T-helper 22 cell (primary cell): ENCODE results near the gene CLIC5.

Source experiments
- DNase-seq: peaks from one replicate; pipeline ENCODE4 v3.0.0-alpha.2; 2020; ENCODE audit warnings: low read depth

CLIC5 gene

GRCh38 chr6:45965007-45965406 is 50.7 kb downstream of the CLIC5 start:
- no peak for DNase-seq

- no peak for DNase-seq
Measured at GRCh38 chr6:45964300-45964699, 51.4 kb downstream of the CLIC5 start.

DNA sequence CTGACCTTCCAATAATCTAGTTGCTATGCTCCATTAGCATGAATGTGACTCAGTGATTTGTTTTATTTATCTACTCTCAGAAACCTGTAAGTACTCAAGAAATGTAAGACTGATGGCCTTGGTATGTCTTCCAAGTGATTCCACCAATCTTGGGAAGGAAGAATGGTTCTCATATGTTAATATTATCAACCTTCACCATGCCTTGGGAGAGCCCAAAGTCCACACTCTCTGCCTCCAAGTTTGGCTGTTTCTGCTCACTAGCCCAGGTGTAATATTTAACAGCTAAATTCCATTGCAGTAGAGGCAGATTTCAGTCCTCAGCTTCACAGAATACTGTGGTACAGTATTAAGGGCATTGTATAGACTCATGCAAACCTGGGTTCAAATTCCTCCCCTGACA is 51.8 kb downstream of the CLIC5 start:
- no peak for DNase-seq

DNA sequence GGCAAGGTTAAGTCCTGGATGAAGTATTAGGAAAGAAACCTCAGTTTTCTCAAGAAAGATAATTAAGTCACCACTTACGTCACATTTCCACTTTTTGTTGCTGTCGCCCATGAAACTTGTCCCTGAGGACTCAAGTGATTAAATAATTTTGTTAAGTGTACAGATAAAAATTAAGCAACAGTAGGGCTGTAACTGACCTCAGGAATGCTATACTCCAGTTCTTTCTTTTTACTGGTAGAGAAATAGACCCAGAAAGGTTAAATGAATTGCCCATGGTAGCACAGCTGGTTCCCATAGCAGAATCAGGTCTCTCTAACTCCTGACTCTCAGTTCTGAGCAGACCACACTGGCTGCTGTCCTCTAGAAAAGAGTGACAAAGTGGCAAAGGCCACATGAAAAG is 54.5 kb downstream of the CLIC5 start:
- no peak for DNase-seq

DNA sequence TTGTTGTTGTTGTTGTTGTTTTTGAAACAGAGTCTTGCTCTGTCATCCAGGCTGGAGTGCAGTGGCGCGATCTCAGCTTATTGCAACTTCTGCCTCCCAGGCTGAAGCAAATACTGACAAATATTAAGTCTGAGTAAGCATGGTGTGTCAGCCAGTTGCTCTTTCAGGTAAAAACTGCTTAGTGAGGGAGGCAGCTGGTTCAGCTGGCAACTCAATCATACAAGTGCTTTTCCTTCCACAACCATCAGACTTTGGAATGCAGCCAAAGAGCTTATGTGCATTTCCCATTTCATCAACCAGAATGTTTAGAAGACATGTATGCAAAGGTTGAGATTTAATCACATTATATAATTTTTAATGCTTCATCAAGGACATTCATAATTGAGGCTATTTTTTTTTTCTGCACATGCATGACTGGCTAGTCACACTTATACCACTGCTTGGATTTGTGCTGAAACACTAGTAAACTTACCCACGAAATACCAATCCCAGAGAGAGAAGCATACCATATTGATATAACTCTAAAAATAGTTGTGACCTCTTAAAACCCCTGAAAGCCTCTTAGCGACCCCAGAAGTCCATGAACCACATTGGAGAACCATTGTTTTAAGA is 56.0 kb downstream of the CLIC5 start:
- no peak for DNase-seq

GRCh38 chr6:45956663-45957062 is 59.0 kb downstream of the CLIC5 start:
- DNase-seq: no peak

DNA sequence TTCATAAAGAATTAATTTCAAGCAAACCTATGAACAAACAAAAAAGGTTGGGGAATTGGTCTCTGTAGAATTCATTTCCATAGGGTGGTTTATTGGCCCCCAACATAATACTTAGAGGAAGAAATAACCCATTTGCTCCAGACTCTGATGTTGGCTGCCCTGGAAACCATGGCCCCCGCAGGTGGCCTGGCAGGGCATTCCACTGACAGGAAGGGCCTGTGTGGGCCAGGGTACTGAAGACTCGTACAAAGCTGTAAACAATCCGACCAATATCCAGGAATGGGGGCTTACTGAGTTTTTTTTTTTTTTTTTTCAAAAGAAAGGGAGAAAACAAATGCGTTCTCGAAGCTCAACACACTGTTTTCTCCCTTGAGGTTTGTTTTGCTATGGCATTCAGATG is 59.5 kb downstream of the CLIC5 start:
- DNase-seq: no peak

- DNase-seq: no peak
Measured at GRCh38 chr6:45955597-45955996, 60.1 kb downstream of the CLIC5 start.

- no peak for DNase-seq
Measured at GRCh38 chr6:45952546-45952945, 63.1 kb downstream of the CLIC5 start.

DNA sequence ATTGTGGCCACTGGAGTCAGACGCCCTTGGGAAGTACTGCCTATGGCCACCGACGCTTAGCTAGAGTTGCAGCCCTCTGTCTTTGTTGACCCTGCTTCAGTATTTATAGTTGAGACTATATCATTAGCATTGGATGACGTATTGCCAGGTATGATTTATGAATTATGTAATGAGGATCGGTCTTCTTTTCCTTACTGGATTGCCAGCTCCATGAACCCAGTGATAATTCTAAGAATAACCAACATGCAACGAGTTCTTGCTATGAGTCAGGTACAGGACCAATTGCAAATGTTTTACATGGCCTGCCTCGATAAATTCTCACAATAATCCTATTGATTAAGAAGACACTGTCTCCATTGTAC is 63.5 kb downstream of the CLIC5 start:
- DNase-seq: no peak

GRCh38 chr6:45951321-45952167 is 64.1 kb downstream of the CLIC5 start:
- DNase-seq: no peak

DNA sequence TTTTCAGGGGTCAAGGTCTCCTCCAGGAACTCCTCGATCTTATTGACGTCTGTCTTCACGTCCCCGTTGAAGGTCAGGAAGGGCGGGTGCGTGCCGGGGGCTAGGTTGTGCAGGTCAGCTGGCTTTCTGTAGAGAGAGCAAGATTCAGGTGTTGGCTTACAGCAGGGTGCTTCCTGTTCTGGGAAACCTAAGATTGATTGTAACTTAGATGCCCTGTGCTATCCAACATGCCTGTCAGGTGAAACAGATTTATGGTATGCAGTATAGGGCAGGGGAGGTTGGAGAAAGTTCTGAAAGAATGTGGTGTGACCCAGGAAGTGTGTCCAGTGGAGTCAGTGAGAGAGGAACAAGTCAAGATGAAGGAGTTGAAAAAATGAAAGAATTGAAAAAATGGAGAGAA is 66.4 kb downstream of the CLIC5 start:
- no peak for DNase-seq

- no peak for DNase-seq
Measured at GRCh38 chr6:45947807-45948206, 67.9 kb downstream of the CLIC5 start.

- DNase-seq: no peak
Measured at GRCh38 chr6:45946887-45947286, 68.8 kb downstream of the CLIC5 start.

GRCh38 chr6:45946352-45946751 is 69.3 kb downstream of the CLIC5 start:
- DNase-seq: no peak

- no peak for DNase-seq
Measured at GRCh38 chr6:45942953-45943352, 72.7 kb downstream of the CLIC5 start.

- DNase-seq: no peak
Measured at GRCh38 chr6:45933855-45934254, 81.8 kb downstream of the CLIC5 start.

DNA sequence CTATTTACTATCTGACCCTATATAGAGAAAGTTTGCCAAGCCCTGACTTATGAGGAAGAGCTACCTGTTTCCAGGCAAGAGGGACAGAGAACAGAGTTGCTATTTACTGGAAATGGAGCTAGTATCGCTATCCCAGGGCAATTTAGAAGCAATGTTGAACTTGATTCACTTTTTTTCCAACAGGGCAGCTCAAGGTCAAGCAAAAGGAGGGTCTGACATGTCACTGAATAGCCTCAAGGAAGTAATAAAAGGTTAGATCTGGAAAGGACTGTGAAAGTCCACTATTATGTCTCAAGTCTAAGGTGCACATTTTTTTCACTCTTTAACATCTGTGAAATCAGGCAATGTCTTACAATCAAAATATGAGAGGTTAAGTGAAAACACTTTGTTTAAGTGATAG is 84.4 kb downstream of the CLIC5 start:
- no peak for DNase-seq

GRCh38 chr6:45930420-45931040 is 85.1 kb downstream of the CLIC5 start:
- DNase-seq: no peak

DNA sequence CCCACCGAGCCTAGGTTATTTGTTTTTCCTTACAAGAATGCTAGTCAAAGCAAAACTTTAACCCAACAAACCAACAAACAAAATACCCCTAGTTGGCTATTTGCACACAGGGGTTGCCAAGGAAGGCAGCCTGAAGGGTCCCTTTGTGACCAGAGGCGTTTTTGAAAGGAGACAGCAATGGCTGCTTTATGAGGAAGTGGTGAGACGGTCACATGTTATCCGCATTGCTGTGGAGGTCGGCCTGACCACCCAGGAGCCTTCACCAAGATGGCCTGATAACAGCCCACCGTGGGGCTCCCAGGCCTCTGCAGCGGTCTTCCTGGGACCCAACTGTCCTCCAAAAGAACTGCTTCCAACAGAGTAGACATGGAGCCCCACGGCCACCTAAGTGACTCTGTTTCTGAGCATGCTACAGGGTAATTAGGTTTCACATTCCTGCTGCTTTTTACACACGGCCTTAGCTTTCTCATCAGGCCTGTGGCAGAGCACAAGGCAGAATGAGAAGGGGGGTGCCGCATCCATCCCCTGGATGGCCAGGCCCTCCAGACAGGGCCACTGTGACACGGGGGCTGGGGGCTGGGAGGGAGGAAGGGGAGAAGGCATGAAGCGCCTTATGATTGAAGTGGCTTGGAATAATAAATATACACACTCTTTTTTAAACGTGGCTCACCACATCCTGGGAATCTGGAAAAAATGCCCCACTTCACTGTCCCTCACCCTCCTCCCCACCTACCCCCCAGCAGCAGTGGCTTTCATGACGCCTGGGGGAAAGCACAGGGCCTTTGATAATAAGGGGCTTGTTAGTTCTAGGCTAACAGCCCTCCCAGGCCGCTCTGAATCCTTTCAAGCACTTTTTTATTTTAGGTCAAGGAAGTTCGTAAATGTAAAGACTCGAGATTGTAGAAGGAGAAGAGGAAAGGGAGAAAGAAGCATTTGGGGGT is 86.0 kb downstream of the CLIC5 start:
- no peak for DNase-seq

DNA sequence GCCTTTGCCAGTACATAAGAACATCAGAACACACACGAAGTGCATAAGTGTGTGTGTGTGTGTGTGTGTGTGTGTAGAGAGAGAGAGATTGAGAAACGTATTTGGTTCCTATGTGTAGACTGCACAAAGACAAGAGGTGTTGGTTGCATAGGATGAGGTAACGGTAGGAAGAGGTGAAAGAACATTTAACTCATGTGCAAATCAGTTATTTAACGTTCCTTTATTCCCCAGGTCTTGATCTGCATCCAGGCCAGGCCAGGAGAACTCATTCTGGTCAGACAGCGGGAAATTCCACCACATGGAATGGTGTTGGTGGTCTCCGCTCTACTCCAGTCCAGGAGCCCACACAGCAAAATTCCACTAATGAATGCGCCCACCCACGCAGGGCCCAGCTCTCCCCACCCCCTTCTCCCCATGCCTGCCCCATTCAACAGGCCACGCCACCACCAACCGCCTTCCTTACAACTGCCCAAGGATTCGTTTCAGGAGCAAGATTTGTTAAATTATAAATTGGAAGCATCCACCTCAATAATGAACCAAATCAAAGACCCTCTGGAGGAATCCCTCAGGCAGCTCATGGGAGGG is 86.8 kb downstream of the CLIC5 start:
- no peak for DNase-seq
